ENCODE data around the gene MYPN. TPM values are rescaled to one million over a fixed set of nuclear protein-coding genes. Genes with fewer than 3 reads are reported as not detected.

MYPN gene
- total RNA-seq, 2 donors from 2014 or later: not detected

GRCh38 chr10:68083953-68084352 lies 25.3 kb upstream of the MYPN start:
- Mint-ChIP-seq H3K36me3 (ENCODE audit: low read depth) (no peaks in the 10 kb centered on the region), H3K4me1 (peaks cover 15% of the 10 kb centered on the region), H3K27ac (no peak overlapping the region), H3K27me3 (ENCODE audit: insufficient read depth) (no peaks in the 10 kb centered on the region), H3K9me3 (no peaks in the 10 kb centered on the region), H3K4me3 (no peak overlapping the region)
- Histone ChIP-seq H3K27ac (ENCODE audit: low read depth, low read length) (no peak overlapping the region), H3K4me3 (ENCODE audit: low read length) (no peak overlapping the region), H3K36me3 (ENCODE audit: control insufficient read depth, insufficient read depth, low read length) (no peaks in the 10 kb centered on the region), H3K4me1 (ENCODE audit: control insufficient read depth, insufficient read depth, low read length) (no peaks in the 10 kb centered on the region), H3K9me3 (ENCODE audit: control insufficient read depth, low read length) (no peaks in the 10 kb centered on the region), H3K9ac (ENCODE audit: extremely low read depth, low read length, poor library complexity, severe bottlenecking) (no peak overlapping the region), H3K27me3 (ENCODE audit: control insufficient read depth, insufficient read depth, low read length, poor library complexity, severe bottlenecking) (no peaks in the 10 kb centered on the region)
- WGBS, 2 experiments (ENCODE audit: insufficient coverage in 1 of 2, insufficient read length in 1 of 2): 83% methylated on average over 1 of the region's 1 CpG; no CpG with 5 or more reads in 1 of the 2 experiments
- TF ChIP-seq CTCF (conservative IDR thresholded peaks at IDR 0.05): no peak
- no peak for DNase-seq

- Histone ChIP-seq H3K27me3 (ENCODE audit: control insufficient read depth, insufficient read depth, low read length, poor library complexity, severe bottlenecking) (no peaks in the 10 kb centered on the region), H3K4me3 (ENCODE audit: low read length) (no peak overlapping the region), H3K9ac (ENCODE audit: extremely low read depth, low read length, poor library complexity, severe bottlenecking) (no peak overlapping the region), H3K9me3 (ENCODE audit: control insufficient read depth, low read length) (no peaks in the 10 kb centered on the region), H3K36me3 (ENCODE audit: control insufficient read depth, insufficient read depth, low read length) (no peaks in the 10 kb centered on the region), H3K4me1 (ENCODE audit: control insufficient read depth, insufficient read depth, low read length) (no peaks in the 10 kb centered on the region), H3K27ac (ENCODE audit: low read depth, low read length) (no peak overlapping the region)
- Mint-ChIP-seq H3K36me3 (ENCODE audit: low read depth) (no peaks in the 10 kb centered on the region), H3K27ac (no peak overlapping the region), H3K27me3 (ENCODE audit: insufficient read depth) (no peaks in the 10 kb centered on the region), H3K4me3 (no peak overlapping the region), H3K4me1 (peaks cover 15% of the 10 kb centered on the region), H3K9me3 (no peaks in the 10 kb centered on the region)
- 93 to 96% methylated on average over 3 to 4 of the region's 4 CpGs for WGBS, 2 experiments (ENCODE audit: insufficient coverage in 1 of 2, insufficient read length in 1 of 2)
- no peak for DNase-seq
- TF ChIP-seq CTCF (conservative IDR thresholded peaks at IDR 0.05): no peak
Observed at GRCh38 chr10:68084469-68084868, 24.8 kb upstream of the MYPN start.

- H3K36me3 ChIP-seq (ENCODE audit: control insufficient read depth, insufficient read depth, low read length): no peaks in the 10 kb centered on the region
Observed at GRCh38 chr10:68086011-68086410, 23.3 kb upstream of the MYPN start.

More at GRCh38 chr10:68086011-68086410, 23.3 kb upstream of the MYPN start:
- Histone ChIP-seq H3K9me3 (ENCODE audit: control insufficient read depth, low read length) (no peaks in the 10 kb centered on the region), H3K4me3 (ENCODE audit: low read length) (no peak overlapping the region), H3K27ac (ENCODE audit: low read depth, low read length) (no peak overlapping the region), H3K27me3 (ENCODE audit: control insufficient read depth, insufficient read depth, low read length, poor library complexity, severe bottlenecking) (no peaks in the 10 kb centered on the region), H3K4me1 (ENCODE audit: control insufficient read depth, insufficient read depth, low read length) (no peaks in the 10 kb centered on the region), H3K9ac (ENCODE audit: extremely low read depth, low read length, poor library complexity, severe bottlenecking) (no peak overlapping the region)
- TF ChIP-seq CTCF (conservative IDR thresholded peaks at IDR 0.05): no peak
- no peaks in the 10 kb centered on the region for H3K9me3 Mint-ChIP-seq
- no peaks in the 10 kb centered on the region for H3K27me3 Mint-ChIP-seq (ENCODE audit: insufficient read depth)
- H3K4me1 Mint-ChIP-seq: peaks cover 15% of the 10 kb centered on the region
- H3K4me3 Mint-ChIP-seq: no peak overlapping the region
- H3K36me3 Mint-ChIP-seq (ENCODE audit: low read depth): no peaks in the 10 kb centered on the region
- no peak for DNase-seq
- H3K27ac Mint-ChIP-seq: no peak overlapping the region
- 69 to 75% methylated on average over 2 of the region's 2 CpGs for WGBS, 2 experiments (ENCODE audit: insufficient coverage in 1 of 2, insufficient read length in 1 of 2)
